Measurements from ENCODE around the gene CMIP.

The CMIP gene

GRCh38 chr16:81431554-81432353 is 12.9 kb upstream of the CMIP start:
- peak overlapping the region; percentile 14 for H2AFZ ChIP-seq (ENCODE audit: low read depth, low read length)
- H3K9ac ChIP-seq (ENCODE audit: low read depth, low read length) = peak overlapping the region; percentile 56
- DNase-seq (no peak), ATAC-seq (ENCODE audit: insufficient read depth, low read depth) (no peak)
- H3K79me2 ChIP-seq (ENCODE audit: insufficient read depth, low read length) = no peaks in the 10 kb centered on the region
- H3K9me3 ChIP-seq (ENCODE audit: insufficient read depth, low read length, severe bottlenecking) = no peaks in the 10 kb centered on the region
- H3K4me1 ChIP-seq (ENCODE audit: insufficient read depth, low read length) = peaks cover 37% of the 10 kb centered on the region
- H3K4me2 ChIP-seq (ENCODE audit: insufficient read depth, low read length) = no peak overlapping the region
- no peaks in the 10 kb centered on the region for H4K20me1 ChIP-seq (ENCODE audit: insufficient read depth, low read length)
- peak overlapping the region; percentile 99 for H3K27ac ChIP-seq (ENCODE audit: low read length)
- no peaks in the 10 kb centered on the region for H3K36me3 ChIP-seq (ENCODE audit: insufficient read depth, low read length)
- no peak overlapping the region for H3K4me3 ChIP-seq (ENCODE audit: low read depth in 1 of 2, low read length in 2 of 2)
- H3K27me3 ChIP-seq (ENCODE audit: insufficient read depth, low read length, poor library complexity) = no peaks in the 10 kb centered on the region
- TF ChIP-seq EZH2 (IDR thresholded peaks at IDR 0.05; ENCODE audit: borderline replicate concordance, low read depth, low read length, severe bottlenecking) (no peak), CTCF (IDR thresholded peaks at IDR 0.05; ENCODE audit: borderline replicate concordance, extremely low read depth, low read length, poor library complexity, severe bottlenecking) (no peak)

- peak; percentile 95 for ATAC-seq (ENCODE audit: insufficient read depth, low read depth)
- Histone ChIP-seq H3K27me3 (ENCODE audit: insufficient read depth, low read length, poor library complexity) (no peaks in the 10 kb centered on the region), H3K9me3 (ENCODE audit: insufficient read depth, low read length, severe bottlenecking) (no peaks in the 10 kb centered on the region), H3K4me2 (ENCODE audit: insufficient read depth, low read length) (peak overlapping the region; percentile 38), H3K9ac (ENCODE audit: low read depth, low read length) (peak overlapping the region; percentile 56), H2AFZ (ENCODE audit: low read depth, low read length) (peak overlapping the region; percentile 65), H3K27ac (ENCODE audit: low read length) (peak overlapping the region; percentile 99), H3K79me2 (ENCODE audit: insufficient read depth, low read length) (no peaks in the 10 kb centered on the region), H3K4me1 (ENCODE audit: insufficient read depth, low read length) (peaks cover 49% of the 10 kb centered on the region), H3K36me3 (ENCODE audit: insufficient read depth, low read length) (no peaks in the 10 kb centered on the region), H4K20me1 (ENCODE audit: insufficient read depth, low read length) (no peaks in the 10 kb centered on the region), H3K4me3 (ENCODE audit: low read depth in 1 of 2, low read length in 2 of 2) (peak overlapping the region in 1 of 2 experiments; percentile 21; a peak in 1 of 4 replicates)
- peak; percentile 87 for DNase-seq
- TF ChIP-seq EZH2 (IDR thresholded peaks at IDR 0.05; ENCODE audit: borderline replicate concordance, low read depth, low read length, severe bottlenecking) = no peak
- TF ChIP-seq CTCF (IDR thresholded peaks at IDR 0.05; ENCODE audit: borderline replicate concordance, extremely low read depth, low read length, poor library complexity, severe bottlenecking) = no peak
Observed at GRCh38 chr16:81432937-81433557, 11.6 kb upstream of the CMIP start.

- H3K4me1 ChIP-seq (ENCODE audit: insufficient read depth, low read length) = peaks cover 58% of the 10 kb centered on the region
- DNase-seq (no peak), ATAC-seq (ENCODE audit: insufficient read depth, low read depth) (no peak)
- peak overlapping the region; percentile 50; the same call in 1 of the 2 replicates for H3K27ac ChIP-seq (ENCODE audit: low read length)
- H3K9ac ChIP-seq (ENCODE audit: low read depth, low read length) = no peak overlapping the region
- no peaks in the 10 kb centered on the region for H3K79me2 ChIP-seq (ENCODE audit: insufficient read depth, low read length)
- H3K36me3 ChIP-seq (ENCODE audit: insufficient read depth, low read length) = no peaks in the 10 kb centered on the region
- H4K20me1 ChIP-seq (ENCODE audit: insufficient read depth, low read length) = no peaks in the 10 kb centered on the region
- H2AFZ ChIP-seq (ENCODE audit: low read depth, low read length) = no peak overlapping the region
- TF ChIP-seq CTCF (IDR thresholded peaks at IDR 0.05; ENCODE audit: borderline replicate concordance, extremely low read depth, low read length, poor library complexity, severe bottlenecking) = no peak
- no peak for TF ChIP-seq EZH2 (IDR thresholded peaks at IDR 0.05; ENCODE audit: borderline replicate concordance, low read depth, low read length, severe bottlenecking)
- H3K4me3 ChIP-seq (ENCODE audit: low read depth in 1 of 2, low read length in 2 of 2) = no peak overlapping the region
- H3K9me3 ChIP-seq (ENCODE audit: insufficient read depth, low read length, severe bottlenecking) = no peaks in the 10 kb centered on the region
- no peaks in the 10 kb centered on the region for H3K27me3 ChIP-seq (ENCODE audit: insufficient read depth, low read length, poor library complexity)
- no peak overlapping the region for H3K4me2 ChIP-seq (ENCODE audit: insufficient read depth, low read length)
Observed at GRCh38 chr16:81435103-81435502, 9.5 kb upstream of the CMIP start.
